Peyer's patch (tissue), 4 donors: ENCODE results near the gene SERINC2. TPM values are rescaled to one million over a fixed set of nuclear protein-coding genes. Genes with fewer than 3 reads are reported as not detected.

Experiments
- DNase-seq, 3 donors: peaks; one replicate each; pipeline ENCODE4 v3.0.0-alpha.2; 2017 to 2019
- H3K27ac ChIP-seq, 4 donors: fragments of 200-600 bp; sonication (generic); one replicate each; pipeline ENCODE4 v1.5.1; 2016 to 2019
- H3K27me3 ChIP-seq, 2 donors: fragments of 200-600 bp; sonication (generic); one replicate each; pipeline ENCODE4 v1.5.1; 2019
- H3K36me3 ChIP-seq, 3 donors: fragments of 200-600 bp; sonication (generic); one replicate each; pipeline ENCODE4 v1.5.1; 2016 to 2019
- H3K4me1 ChIP-seq, 4 donors: fragments of 200-600 bp; sonication (generic); one replicate each; pipeline ENCODE4 v1.5.1; 2016 to 2019
- H3K4me3 ChIP-seq, 4 donors: fragments of 200-600 bp; sonication (generic); 1 replicate in 3 of 4; 2 replicates in 1 of 4; pipeline ENCODE4 v1.5.1; 2016 to 2019; ENCODE audit warnings: mild to moderate bottlenecking in 1 of 4
- H3K9me3 ChIP-seq, 4 donors: fragments of 200-600 bp; sonication (generic); one replicate each; pipeline ENCODE4 v1.5.1; 2016 to 2019; ENCODE audit warnings: mild to moderate bottlenecking in 1 of 4
- CTCF ChIP-seq, 6 experiments: fragments of 450-650 bp in 4 of 6; fragments of 200-600 bp in 2 of 6; sonication (generic) in 1 of 6; IDR thresholded peaks; one replicate each; pipeline ENCODE4 v1.5.1; 2017 to 2019; ENCODE audit warnings: antibody characterized with exemption in 6 of 6, mild to moderate bottlenecking in 3 of 6, moderate library complexity in 1 of 6
- POLR2A ChIP-seq, 2 donors: fragments of 450-650 bp; IDR thresholded peaks; one replicate each; pipeline ENCODE4 v1.5.1; 2017; ENCODE audit warnings: antibody characterized with exemption in 2 of 2, mild to moderate bottlenecking in 2 of 2, moderate library complexity in 2 of 2
- total RNA-seq, 4 donors: library from RNA; depleted of rRNA; stranded (reverse); fragments of >200 nt; gene quantifications; one replicate each; pipeline ENCODE4 v1.1.0, GENCODE V29; 2016

Gene SERINC2
- total RNA-seq, 4 donors from 2014 or later, result 36.3 to 229 (median 210) TPM

GRCh38 chr1:31410871-31411270 is 2.1 kb upstream of the SERINC2 start:
- H3K36me3 ChIP-seq, result no peaks in the 10 kb centered on the region
- peaks cover 0 to 15% (median 7%) of the 10 kb centered on the region in 4 donors for H3K4me1 ChIP-seq
- H3K4me3 ChIP-seq, result no peak overlapping the region
- H3K27ac ChIP-seq, result no peak overlapping the region
- H3K9me3 ChIP-seq, result no peaks in the 10 kb centered on the region
- TF ChIP-seq CTCF (IDR thresholded peaks at IDR 0.05) (no peak), POLR2A (IDR thresholded peaks at IDR 0.05) (no peak)
- no peak for DNase-seq
- no peaks in the 10 kb centered on the region for H3K27me3 ChIP-seq

- Histone ChIP-seq H3K36me3 (no peaks in the 10 kb centered on the region), H3K27ac (no peak overlapping the region), H3K27me3 (no peaks in the 10 kb centered on the region), H3K4me3 (no peak overlapping the region), H3K9me3 (no peaks in the 10 kb centered on the region), H3K4me1 (peaks cover 0 to 15% (median 7%) of the 10 kb centered on the region in 4 donors)
- TF ChIP-seq POLR2A (IDR thresholded peaks at IDR 0.05), result no peak
- no peak for TF ChIP-seq CTCF (IDR thresholded peaks at IDR 0.05)
- no peak for DNase-seq
These were observed 808 bp upstream of the SERINC2 start for GRCh38 chr1:31412205-31412604.

GRCh38 chr1:31413405-31414001 is 490 bp downstream of the SERINC2 start:
- H3K4me3 ChIP-seq, result peak overlapping the region; percentile 50 to 84 (median 76)
- no peaks in the 10 kb centered on the region for H3K27me3 ChIP-seq
- H3K9me3 ChIP-seq, result no peaks in the 10 kb centered on the region
- DNase-seq, result peak; percentile 47 to 93 (median 88)
- TF ChIP-seq CTCF (IDR thresholded peaks at IDR 0.05), result no peak
- TF ChIP-seq POLR2A (IDR thresholded peaks at IDR 0.05), result peak in 1 of 2 donors; percentile 53
- H3K36me3 ChIP-seq, result no peaks in the 10 kb centered on the region
- H3K27ac ChIP-seq, result peak overlapping the region in 3 of 4 donors; percentile 82 to 92 (median 91)
- H3K4me1 ChIP-seq, result peaks cover 0 to 15% (median 7%) of the 10 kb centered on the region in 4 donors

GRCh38 chr1:31414980-31415370 is 2.0 kb downstream of the SERINC2 start:
- Histone ChIP-seq H3K4me1 (peaks cover 0 to 15% (median 7%) of the 10 kb centered on the region in 4 donors), H3K27ac (peak overlapping the region in 1 of 4 donors; percentile 91), H3K36me3 (no peaks in the 10 kb centered on the region), H3K9me3 (no peaks in the 10 kb centered on the region), H3K27me3 (no peaks in the 10 kb centered on the region), H3K4me3 (peak overlapping the region in 2 of 4 donors; percentile 83 to 84)
- no peak for TF ChIP-seq POLR2A (IDR thresholded peaks at IDR 0.05)
- TF ChIP-seq CTCF (IDR thresholded peaks at IDR 0.05), result no peak
- DNase-seq, result no peak

- Histone ChIP-seq H3K36me3 (no peaks in the 10 kb centered on the region), H3K27me3 (no peaks in the 10 kb centered on the region), H3K4me3 (no peak overlapping the region), H3K9me3 (no peaks in the 10 kb centered on the region), H3K27ac (peak overlapping the region in 1 of 4 donors; percentile 91), H3K4me1 (peaks cover 0 to 15% (median 7%) of the 10 kb centered on the region in 4 donors)
- no peak for DNase-seq
- TF ChIP-seq CTCF (IDR thresholded peaks at IDR 0.05) (no peak), POLR2A (IDR thresholded peaks at IDR 0.05) (no peak)
These were observed 2.6 kb downstream of the SERINC2 start for GRCh38 chr1:31415658-31416057.
